IMR-90 (cell line): ENCODE results near the gene ADAM33. TPM values are rescaled to one million over a fixed set of nuclear protein-coding genes. Genes with fewer than 3 reads are reported as not detected.

Experiments
- ATAC-seq: fragments of 200-7000 bp; cut with Tn5 transposase; 2 replicates; pipeline ENCODE4 v1.9.1; 2020; ENCODE audit warnings: low read depth, mild to moderate bottlenecking, moderate library complexity
- BruUV-seq: library from RNA; stranded (reverse); fragments of 400-500 nt; replicated peaks from 2 replicates; lab custom pipeline; 2021; lab: Mats Ljungman, UMichigan
- CTCF ChIA-PET: fragments of 300-600 bp; formaldehyde crosslinking; extraction: SDS; loops from one replicate; lab custom pipeline; 2021; ENCODE audit warnings: antibody characterized with exemption; lab: Yijun Ruan, JAX
- POLR2A ChIA-PET: fragments of 300-600 bp; sonication (Branson Sonifier 250); formaldehyde crosslinking; loops from one replicate; lab custom pipeline; 2022; ENCODE audit warnings: antibody characterized with exemption; ENCODE audit not compliant: unreplicated experiment; lab: Charles Lee
- DNase-seq: peaks from one replicate; pipeline ENCODE4 v3.0.0; 2013
- H2AFZ ChIP-seq: replicated peaks from 2 replicates; pipeline ENCODE3; 2013; ENCODE audit warnings: low read length, mild to moderate bottlenecking; ENCODE audit not compliant: poor library complexity
- H2AK5ac ChIP-seq: 2 replicates; pipeline ENCODE4 v1.6.1; 2013; ENCODE audit warnings: low read depth, low read length, inconsistent platforms
- H2AK9ac ChIP-seq: replicated peaks from 2 replicates; pipeline ENCODE3; 2013; ENCODE audit warnings: mild to moderate bottlenecking, low read depth, low read length, moderate library complexity; ENCODE audit not compliant: poor library complexity
- H2BK120ac ChIP-seq: 2 replicates; pipeline ENCODE4 v1.6.1; 2013; ENCODE audit warnings: low read depth, low read length, inconsistent platforms
- H2BK15ac ChIP-seq: 3 replicates; pipeline ENCODE4 v1.6.1; 2013; ENCODE audit warnings: low read depth, low read length, inconsistent platforms
- H2BK20ac ChIP-seq: 2 replicates; pipeline ENCODE4 v1.6.1; 2013; ENCODE audit warnings: low read depth, mild to moderate bottlenecking, inconsistent platforms, low read length, moderate library complexity
- H2BK5ac ChIP-seq: 2 replicates; pipeline ENCODE4 v1.6.1; 2013; ENCODE audit warnings: mild to moderate bottlenecking, low read depth, low read length, inconsistent platforms; ENCODE audit not compliant: poor library complexity, severe bottlenecking
- H3K14ac ChIP-seq: replicated peaks from 2 replicates; pipeline ENCODE4 v1.6.1; 2013; ENCODE audit warnings: low read depth, low read length, inconsistent platforms
- H3K18ac ChIP-seq: 2 replicates; pipeline ENCODE4 v1.6.1; 2013; ENCODE audit warnings: low read depth, low read length, control low read depth
- H3K23ac ChIP-seq: 2 replicates; pipeline ENCODE4 v1.6.1; 2013; ENCODE audit warnings: low read depth, low read length, inconsistent platforms
- H3K27ac ChIP-seq: 2 replicates; pipeline ENCODE4 v1.5.1; 2013; ENCODE audit warnings: mild to moderate bottlenecking, control low read depth, low read length; ENCODE audit not compliant: insufficient read depth
- H3K27me3 ChIP-seq: 2 replicates; pipeline ENCODE4 v1.6.1; 2013; ENCODE audit warnings: low read length; ENCODE audit not compliant: control insufficient read depth, insufficient read depth
- H3K36me3 ChIP-seq: 2 replicates; pipeline ENCODE4 v1.6.1; 2013; ENCODE audit warnings: low read length, mixed read lengths; ENCODE audit not compliant: control insufficient read depth, insufficient read depth
- H3K4ac ChIP-seq: 2 replicates; pipeline ENCODE4 v1.6.1; 2013; ENCODE audit warnings: low read depth, low read length, inconsistent platforms
- H3K4me1 ChIP-seq: 2 replicates; pipeline ENCODE4 v1.6.1; 2013; ENCODE audit warnings: low read length, mixed read lengths; ENCODE audit not compliant: control insufficient read depth, insufficient read depth
- H3K4me2 ChIP-seq: 2 replicates; pipeline ENCODE4 v1.6.1; 2013; ENCODE audit warnings: low read depth, mild to moderate bottlenecking, control low read depth, low read length, moderate library complexity
- H3K4me3 ChIP-seq: 2 replicates; pipeline ENCODE4 v1.5.1; 2013; ENCODE audit warnings: low read depth, mild to moderate bottlenecking, control low read depth, low read length, moderate library complexity; ENCODE audit not compliant: insufficient read depth
- H3K56ac ChIP-seq: 2 replicates; pipeline ENCODE4 v1.6.1; 2013; ENCODE audit warnings: low read length, inconsistent platforms; ENCODE audit not compliant: insufficient read depth; ENCODE audit errors: extremely low read depth
- H3K79me1 ChIP-seq, 2 experiments: 2 replicates each; pipeline ENCODE4 v1.6.1; 2013; ENCODE audit warnings: low read length in 2 of 2, inconsistent platforms in 1 of 2, low read depth in 1 of 2
- H3K9ac ChIP-seq: 2 replicates; pipeline ENCODE4 v1.6.1; 2013; ENCODE audit warnings: low read depth, low read length, control low read depth
- H3K9me1 ChIP-seq: 2 replicates; pipeline ENCODE4 v1.6.1; 2013; ENCODE audit warnings: low read length, inconsistent platforms; ENCODE audit not compliant: insufficient read depth
- H3K9me3 ChIP-seq: 2 replicates; pipeline ENCODE4 v1.6.1; 2013; ENCODE audit warnings: low read length; ENCODE audit not compliant: control insufficient read depth, insufficient read depth
- H4K20me1 ChIP-seq: 2 replicates; pipeline ENCODE4 v1.6.1; 2013; ENCODE audit warnings: low read length, inconsistent platforms; ENCODE audit not compliant: insufficient read depth
- H4K5ac ChIP-seq: 2 replicates; pipeline ENCODE4 v1.6.1; 2013; ENCODE audit warnings: mild to moderate bottlenecking, low read depth, low read length, control low read depth
- H4K8ac ChIP-seq, 2 experiments: 2 replicates each; pipeline ENCODE4 v1.6.1; 2013; ENCODE audit warnings: low read depth in 2 of 2, low read length in 2 of 2, control low read depth in 1 of 2, inconsistent platforms in 1 of 2
- H4K91ac ChIP-seq: 2 replicates; pipeline ENCODE4 v1.6.1; 2013; ENCODE audit warnings: low read depth, low read length, inconsistent platforms; ENCODE audit not compliant: insufficient read depth
- CHD1 ChIP-seq: IDR thresholded peaks from 2 replicates; pipeline ENCODE4 v1.6.1; 2012; ENCODE audit warnings: low read depth, low read length, improper control_type of control experiment
- FOS ChIP-seq: fragments of 150-350 bp; IDR thresholded peaks from 2 replicates; pipeline ENCODE4 v1.6.1; 2016; ENCODE audit warnings: low read depth, low read length
- MAFK ChIP-seq: IDR thresholded peaks from 2 replicates; pipeline ENCODE4 v1.6.1; 2012; ENCODE audit warnings: low read depth, low read length, improper control_type of control experiment
- MXI1 ChIP-seq: IDR thresholded peaks from 2 replicates; pipeline ENCODE4 v1.6.1; 2012; ENCODE audit warnings: low read depth, mild to moderate bottlenecking, low read length, moderate library complexity, borderline replicate concordance
- POLR2A ChIP-seq: IDR thresholded peaks from 2 replicates; pipeline ENCODE4 v1.6.1; 2012; ENCODE audit warnings: mild to moderate bottlenecking, low read depth, low read length
- RAD21 ChIP-seq: IDR thresholded peaks from 2 replicates; pipeline ENCODE4 v1.6.1; 2012; ENCODE audit warnings: low read length, improper control_type of control experiment
- RCOR1 ChIP-seq: IDR thresholded peaks from 2 replicates; pipeline ENCODE4 v1.6.1; 2012; ENCODE audit warnings: mild to moderate bottlenecking, low read length, improper control_type of control experiment; ENCODE audit not compliant: insufficient replicate concordance
- SMC3 ChIP-seq: fragments of 150-350 bp; IDR thresholded peaks from 2 replicates; pipeline ENCODE4 v1.6.1; 2016; ENCODE audit warnings: low read depth, mild to moderate bottlenecking, antibody characterized with exemption, low read length, moderate library complexity
- WGBS, 2 experiments: methylation state at CpG; one replicate each; pipeline versions ENCODE4 v1.1.5 to v1.1.7; 2013; ENCODE audit warnings: missing lambda C conversion rate in 2 of 2; ENCODE audit not compliant: insufficient read length in 1 of 2; ENCODE audit errors: extremely low coverage in 2 of 2; 5-methylcytosine and 5-hydroxymethylcytosine counted together
- dilution Hi-C: fragments of 300-500 bp; cut with HindIII; formaldehyde crosslinking; loops from one replicate; pipeline ENCODE4 v1.14.3; 2018; ENCODE audit warnings: low sequenced_read_pairs; ENCODE audit not compliant: unreplicated experiment
- in situ Hi-C: fragments of 300-500 bp; cut with MboI; formaldehyde crosslinking; loops from 3 replicates; pipeline ENCODE4 v1.14.3; 2019; ENCODE audit warnings: low sequenced_read_pairs, inconsistent platforms, mixed read lengths
- intact Hi-C: fragments of 100-400 bp; cut with micrococcal nuclease; formaldehyde crosslinking; loops from 2 replicates; pipeline ENCODE4 v1.10.0; 2022
- polyA plus RNA-seq, 3 experiments: library from polyadenylated mRNA; depleted of rRNA; stranded (reverse); fragments of >200 nt; gene quantifications; 2 replicates each; pipeline ENCODE4 v1.2.3, GENCODE V29; 2012; ENCODE audit warnings: low replicate concordance in 1 of 3
- total RNA-seq: library from RNA; depleted of rRNA; stranded (reverse); fragments of >200 nt; gene quantifications from 2 replicates; pipeline ENCODE4 v1.2.3, GENCODE V29; 2012
- TF ChIP-seq, protein P1 (sequence below): fragments of 150-350 bp; IDR thresholded peaks from 2 replicates; pipeline ENCODE4 v1.6.1; 2016; ENCODE audit warnings: low read depth, mild to moderate bottlenecking, low read length, moderate library complexity, borderline replicate concordance
- TF ChIP-seq, protein P2 (sequence below): fragments of 150-350 bp; IDR thresholded peaks from 2 replicates; pipeline ENCODE4 v1.6.1; 2017; ENCODE audit warnings: mild to moderate bottlenecking, antibody characterized with exemption, low read length, low read depth

ADAM33 gene
- total and polyA plus RNA-seq, 2 of the 4 experiments (the other 2 are of a cell fraction) = 0.18 to 1.7 TPM

GRCh38 chr20:3628502-3629314 lies 53.1 kb downstream of the ADAM33 start:
- TF ChIP-seq POLR2A (no peak), MXI1 (no peak), RAD21 (no peak), CHD1 (no peak), MAFK (no peak), RCOR1 (no peak), FOS (no peak), SMC3 (no peak)
- TF ChIP-seq, protein P1, sequence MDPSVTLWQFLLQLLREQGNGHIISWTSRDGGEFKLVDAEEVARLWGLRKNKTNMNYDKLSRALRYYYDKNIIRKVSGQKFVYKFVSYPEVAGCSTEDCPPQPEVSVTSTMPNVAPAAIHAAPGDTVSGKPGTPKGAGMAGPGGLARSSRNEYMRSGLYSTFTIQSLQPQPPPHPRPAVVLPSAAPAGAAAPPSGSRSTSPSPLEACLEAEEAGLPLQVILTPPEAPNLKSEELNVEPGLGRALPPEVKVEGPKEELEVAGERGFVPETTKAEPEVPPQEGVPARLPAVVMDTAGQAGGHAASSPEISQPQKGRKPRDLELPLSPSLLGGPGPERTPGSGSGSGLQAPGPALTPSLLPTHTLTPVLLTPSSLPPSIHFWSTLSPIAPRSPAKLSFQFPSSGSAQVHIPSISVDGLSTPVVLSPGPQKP = no peak
- TF ChIP-seq, protein P2, sequence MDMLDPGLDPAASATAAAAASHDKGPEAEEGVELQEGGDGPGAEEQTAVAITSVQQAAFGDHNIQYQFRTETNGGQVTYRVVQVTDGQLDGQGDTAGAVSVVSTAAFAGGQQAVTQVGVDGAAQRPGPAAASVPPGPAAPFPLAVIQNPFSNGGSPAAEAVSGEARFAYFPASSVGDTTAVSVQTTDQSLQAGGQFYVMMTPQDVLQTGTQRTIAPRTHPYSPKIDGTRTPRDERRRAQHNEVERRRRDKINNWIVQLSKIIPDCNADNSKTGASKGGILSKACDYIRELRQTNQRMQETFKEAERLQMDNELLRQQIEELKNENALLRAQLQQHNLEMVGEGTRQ = no peak
- Histone ChIP-seq H3K4me2 (no peak overlapping the region), H4K5ac (no peak overlapping the region), H3K27me3 (no peaks in the 10 kb centered on the region), H2BK15ac (no peak overlapping the region), H2BK20ac (no peak overlapping the region), H3K27ac (no peak overlapping the region), H3K9me1 (peaks cover 2% of the 10 kb centered on the region), H4K8ac (no peak overlapping the region), H3K56ac (no peak overlapping the region), H3K79me1 (no peaks in the 10 kb centered on the region), H2BK120ac (no peak overlapping the region), H2AFZ (no peak overlapping the region), H3K14ac (no peak overlapping the region), H3K4me1 (no peaks in the 10 kb centered on the region), H4K20me1 (no peaks in the 10 kb centered on the region), H3K9me3 (no peaks in the 10 kb centered on the region), H3K18ac (no peak overlapping the region), H4K91ac (no peak overlapping the region), H3K4me3 (no peak overlapping the region), H3K23ac (no peak overlapping the region), H3K9ac (no peak overlapping the region), H2BK5ac (no peak overlapping the region), H3K4ac (no peak overlapping the region), H2AK9ac (no peak overlapping the region), H2AK5ac (no peak overlapping the region), H3K36me3 (peaks cover 8% of the 10 kb centered on the region)
- WGBS, 2 experiments = 86% methylated on average over 9 of the region's 16 CpGs; no CpG with 5 or more reads in 1 of the 2 experiments
- no peak for DNase-seq
- ChIA-PET CTCF (no interaction called here), POLR2A (no interaction called here)
- ATAC-seq = no peak
- dilution Hi-C loops (no loop called here), intact Hi-C loops (no loop called here), in situ Hi-C loops (no loop called here)
- no TSS peak for BruUV-seq
